Body of pancreas (tissue), 4 donors: ENCODE results near the gene SLC12A1. TPM values are rescaled to one million over a fixed set of nuclear protein-coding genes. Genes with fewer than 3 reads are reported as not detected.

ENCODE experiments used
- ATAC-seq: fragments of 150-250 bp; one replicate; pipeline ENCODE4 v1.9.1; 2016
- DNase-seq, 4 donors: peaks; one replicate each; pipeline ENCODE4 v3.0.0-alpha.2; 2019
- H3K27ac ChIP-seq, 4 donors: fragments of 200-600 bp; sonication (generic); 1 replicate in 3 of 4; 2 replicates in 1 of 4; pipeline versions ENCODE4 v1.5.1 to v1.6.1; 2016 to 2019; ENCODE audit warnings: mild to moderate bottlenecking in 1 of 4, mixed read lengths in 1 of 4, moderate library complexity in 1 of 4
- H3K27me3 ChIP-seq, 2 donors: fragments of 200-600 bp; sonication (generic); one replicate each; pipeline ENCODE4 v1.6.0; 2016; ENCODE audit warnings: mild to moderate bottlenecking in 1 of 2
- H3K36me3 ChIP-seq, 2 donors: fragments of 200-600 bp; sonication (generic); replicated peaks in 1 of 2; 2 replicates each; pipeline ENCODE4 v1.5.1; 2016; ENCODE audit warnings: low read depth in 2 of 2; ENCODE audit not compliant: insufficient read depth in 1 of 2
- H3K4me1 ChIP-seq: fragments of 200-600 bp; sonication (generic); one replicate; pipeline ENCODE4 v1.6.0; 2016
- H3K4me3 ChIP-seq, 2 donors: fragments of 200-600 bp; sonication (generic); 1 replicate in 1 of 2; 2 replicates in 1 of 2; pipeline ENCODE4 v1.5.1; 2016 to 2019
- H3K9me3 ChIP-seq, 3 donors: fragments of 200-600 bp; sonication (generic); 1 replicate in 2 of 3; 2 replicates in 1 of 3; pipeline ENCODE4 v1.5.1; 2016
- CTCF ChIP-seq, 7 experiments: fragments of 450-650 bp in 4 of 7; fragments of 200-600 bp in 3 of 7; sonication (generic) in 3 of 7; IDR thresholded peaks; one replicate each; pipeline ENCODE4 v1.5.1; 2016 to 2019; ENCODE audit warnings: antibody characterized with exemption in 7 of 7
- POLR2A ChIP-seq, 3 donors: fragments of 450-650 bp; IDR thresholded peaks; one replicate each; pipeline ENCODE4 v1.6.1; 2016; ENCODE audit warnings: antibody characterized with exemption in 3 of 3, mild to moderate bottlenecking in 2 of 3
- WGBS, 2 donors: methylation state at CpG; one replicate each; pipeline ENCODE4 v1.1.5; 2017; 5-methylcytosine and 5-hydroxymethylcytosine counted together
- intact Hi-C: fragments of 100-400 bp; cut with DNase I; formaldehyde crosslinking; loops from one replicate; pipeline ENCODE4 v1.15.1; 2023
- total RNA-seq, 2 donors: library from RNA; depleted of rRNA; stranded (reverse); fragments of >200 nt; gene quantifications; one replicate each; pipeline ENCODE4 v1.1.0, GENCODE V29; 2016

Gene SLC12A1
- total RNA-seq, 2 donors from 2014 or later: not detected

- Histone ChIP-seq H3K9me3 (no peaks in the 10 kb centered on the region), H3K36me3 (no peaks in the 10 kb centered on the region), H3K27ac (no peak overlapping the region), H3K4me3 (no peak overlapping the region), H3K4me1 (no peaks in the 10 kb centered on the region), H3K27me3 (no peaks in the 10 kb centered on the region)
- DNase-seq (no peak), ATAC-seq (no peak)
- intact Hi-C loops: no loop called here
- TF ChIP-seq CTCF (IDR thresholded peaks at IDR 0.05): no peak
- whole genome bisulfite sequencing, 2 donors: 79 to 80% methylated on average over 5 of the region's 5 CpGs
Measured at GRCh38 chr15:48300038-48300437, 93.9 kb downstream of the SLC12A1 start.

DNA sequence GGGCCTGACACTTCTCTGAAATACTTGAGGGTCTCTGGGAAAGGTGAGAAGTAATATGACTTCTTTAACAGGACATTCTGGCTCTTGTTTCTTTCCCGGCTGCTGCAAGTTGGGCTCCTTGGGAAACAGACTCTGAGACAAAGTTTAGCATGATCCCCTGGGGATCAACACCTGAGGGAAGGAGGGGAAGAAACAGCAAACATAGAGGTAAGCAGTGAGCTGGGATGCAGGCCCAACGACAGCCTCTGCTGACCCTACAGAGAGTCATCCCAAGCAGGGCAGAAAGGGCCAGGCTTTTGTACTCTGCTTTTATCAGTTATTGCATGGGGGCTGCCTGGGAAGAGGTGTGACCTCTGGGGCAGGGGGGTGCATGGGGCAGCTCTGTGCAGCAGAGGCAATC is 98.3 kb downstream of the SLC12A1 start:
- DNase-seq (no peak), ATAC-seq (no peak)
- H3K4me1 ChIP-seq: no peaks in the 10 kb centered on the region
- WGBS, 2 donors: 43 to 60% methylated on average over 2 of the region's 2 CpGs
- H3K27ac ChIP-seq: no peak overlapping the region
- intact Hi-C loops: no loop called here
- no peaks in the 10 kb centered on the region for H3K27me3 ChIP-seq
- H3K4me3 ChIP-seq: no peak overlapping the region
- TF ChIP-seq POLR2A (IDR thresholded peaks at IDR 0.05) (no peak), CTCF (IDR thresholded peaks at IDR 0.05) (no peak)
- H3K36me3 ChIP-seq: no peaks in the 10 kb centered on the region
- H3K9me3 ChIP-seq: no peaks in the 10 kb centered on the region

DNA sequence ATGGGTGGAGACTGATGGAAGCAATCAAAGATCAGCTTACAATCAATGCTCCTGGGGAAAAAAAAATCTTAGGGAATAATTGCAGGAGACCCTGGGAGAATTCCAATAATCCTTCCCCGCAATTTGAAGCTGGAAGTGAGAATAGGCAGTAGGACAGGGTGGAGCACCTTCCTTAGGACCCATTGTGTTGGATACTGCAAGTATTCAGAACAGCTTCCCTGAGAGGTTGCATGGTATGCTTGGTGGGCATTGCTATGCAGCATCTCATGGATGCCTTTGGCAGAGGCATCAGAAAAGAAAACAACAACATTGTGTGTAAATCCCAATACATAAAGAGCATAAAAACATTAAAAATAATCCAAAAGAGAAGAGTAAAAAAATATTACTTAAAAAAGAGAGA is 100.5 kb downstream of the SLC12A1 start:
- no peak for ATAC-seq
- Histone ChIP-seq H3K4me3 (no peak overlapping the region), H3K4me1 (no peaks in the 10 kb centered on the region), H3K9me3 (no peaks in the 10 kb centered on the region), H3K27me3 (no peaks in the 10 kb centered on the region), H3K36me3 (no peaks in the 10 kb centered on the region), H3K27ac (no peak overlapping the region)
- no peak for DNase-seq
- WGBS, 2 donors: 81 to 85% methylated on average over 1 of the region's 1 CpG
- intact Hi-C loops: no loop called here
- no peak for TF ChIP-seq CTCF (IDR thresholded peaks at IDR 0.05)
- no peak for TF ChIP-seq POLR2A (IDR thresholded peaks at IDR 0.05)

GRCh38 chr15:48307586-48307985 is 101.5 kb downstream of the SLC12A1 start:
- no peaks in the 10 kb centered on the region for H3K36me3 ChIP-seq
- H3K27ac ChIP-seq: no peak overlapping the region
- ATAC-seq: no peak
- intact Hi-C loops: no loop called here
- no peaks in the 10 kb centered on the region for H3K4me1 ChIP-seq
- 85 to 87% methylated on average over 8 of the region's 8 CpGs for WGBS, 2 donors
- TF ChIP-seq POLR2A (IDR thresholded peaks at IDR 0.05): no peak
- TF ChIP-seq CTCF (IDR thresholded peaks at IDR 0.05): no peak
- DNase-seq: no peak
- H3K27me3 ChIP-seq: no peaks in the 10 kb centered on the region
- no peak overlapping the region for H3K4me3 ChIP-seq
- no peaks in the 10 kb centered on the region for H3K9me3 ChIP-seq

DNA sequence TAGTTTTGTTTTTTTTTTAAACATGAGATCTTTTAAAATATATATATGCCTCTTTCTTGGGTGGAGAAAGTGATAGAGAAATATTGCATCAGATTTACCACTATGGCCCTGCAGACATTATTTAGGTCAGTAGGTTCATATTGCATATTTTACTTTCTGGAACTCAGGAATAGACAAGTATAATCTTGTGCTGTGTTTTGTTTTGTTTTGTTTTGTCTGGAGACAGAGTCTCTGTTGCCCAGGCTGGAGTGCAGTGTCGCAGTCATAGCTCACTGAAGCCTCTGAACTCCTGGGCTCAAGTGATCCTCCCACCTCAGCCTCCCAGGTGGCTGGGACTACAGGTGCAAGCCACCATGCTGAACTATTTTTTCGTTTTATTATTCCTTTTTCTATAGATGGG is 103.6 kb downstream of the SLC12A1 start:
- WGBS, 2 donors: 41 to 58% methylated on average over 2 of the region's 2 CpGs

More for the DNA sequence above, 103.6 kb downstream of the SLC12A1 start:
- no peak for ATAC-seq
- no peak overlapping the region for H3K27ac ChIP-seq
- H3K27me3 ChIP-seq: no peaks in the 10 kb centered on the region
- H3K4me1 ChIP-seq: no peaks in the 10 kb centered on the region
- intact Hi-C loops: no loop called here
- no peaks in the 10 kb centered on the region for H3K9me3 ChIP-seq
- no peaks in the 10 kb centered on the region for H3K36me3 ChIP-seq
- H3K4me3 ChIP-seq: no peak overlapping the region
- TF ChIP-seq CTCF (IDR thresholded peaks at IDR 0.05): no peak
- TF ChIP-seq POLR2A (IDR thresholded peaks at IDR 0.05): no peak
- DNase-seq: no peak
